ENCODE data around the gene LLGL2.

DNA sequence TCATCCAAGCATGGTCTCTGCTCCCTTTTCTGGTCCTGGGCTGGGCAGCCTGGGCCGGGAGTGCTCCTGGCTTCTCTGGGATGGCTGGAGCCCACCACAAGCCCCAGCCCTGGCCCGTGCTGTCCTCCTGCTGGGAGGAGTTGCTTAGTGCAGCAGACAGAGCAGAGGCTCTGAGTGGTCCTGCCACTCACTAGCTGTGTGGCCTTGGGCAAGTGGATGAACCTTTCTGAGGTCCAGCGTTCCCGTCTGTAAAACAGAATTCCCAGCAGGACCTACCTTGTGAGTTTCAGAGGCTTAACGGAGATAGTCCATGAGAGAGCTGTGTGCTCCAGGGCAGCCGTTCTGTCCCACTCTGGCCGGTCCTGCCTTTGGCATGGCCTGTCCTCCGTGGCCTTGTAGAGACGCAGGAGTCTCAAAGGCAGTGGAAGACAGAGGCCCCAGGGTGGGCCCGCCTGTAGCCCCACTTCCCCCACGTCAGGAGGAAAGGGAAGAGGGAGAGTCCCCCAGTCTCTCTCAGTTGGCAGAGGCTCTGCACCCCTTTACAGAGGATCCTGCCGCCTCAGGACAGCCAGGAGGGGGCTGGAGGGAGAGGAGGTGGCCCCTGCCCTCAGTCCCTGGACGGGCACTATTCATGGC is 69.9 kb downstream of the LLGL2 start:
- TF ChIP-seq, protein P1, sequence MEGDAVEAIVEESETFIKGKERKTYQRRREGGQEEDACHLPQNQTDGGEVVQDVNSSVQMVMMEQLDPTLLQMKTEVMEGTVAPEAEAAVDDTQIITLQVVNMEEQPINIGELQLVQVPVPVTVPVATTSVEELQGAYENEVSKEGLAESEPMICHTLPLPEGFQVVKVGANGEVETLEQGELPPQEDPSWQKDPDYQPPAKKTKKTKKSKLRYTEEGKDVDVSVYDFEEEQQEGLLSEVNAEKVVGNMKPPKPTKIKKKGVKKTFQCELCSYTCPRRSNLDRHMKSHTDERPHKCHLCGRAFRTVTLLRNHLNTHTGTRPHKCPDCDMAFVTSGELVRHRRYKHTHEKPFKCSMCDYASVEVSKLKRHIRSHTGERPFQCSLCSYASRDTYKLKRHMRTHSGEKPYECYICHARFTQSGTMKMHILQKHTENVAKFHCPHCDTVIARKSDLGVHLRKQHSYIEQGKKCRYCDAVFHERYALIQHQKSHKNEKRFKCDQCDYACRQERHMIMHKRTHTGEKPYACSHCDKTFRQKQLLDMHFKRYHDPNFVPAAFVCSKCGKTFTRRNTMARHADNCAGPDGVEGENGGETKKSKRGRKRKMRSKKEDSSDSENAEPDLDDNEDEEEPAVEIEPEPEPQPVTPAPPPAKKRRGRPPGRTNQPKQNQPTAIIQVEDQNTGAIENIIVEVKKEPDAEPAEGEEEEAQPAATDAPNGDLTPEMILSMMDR (conservative IDR thresholded peaks at IDR 0.05 in 1 of 2, IDR thresholded peaks at IDR 0.05 in 1 of 2; ENCODE audit: low read depth in 1 of 2, low read length in 2 of 2) = no peak
- no peak for TF ChIP-seq EZH2 (IDR thresholded peaks at IDR 0.05; ENCODE audit: low read length, missing control alignments)
